ENCODE results near the gene SMYD3.

Gene SMYD3

GRCh38 chr1:245710961-245711903 lies 795.8 kb downstream of the SMYD3 start:
- ChIA-PET POLR2A (no interaction called here), CTCF (no interaction called here)
- Histone ChIP-seq H3K27ac (ENCODE audit: extremely low read depth, low read depth, low read length) (no peak overlapping the region), H3K4me3 (ENCODE audit: low read depth, low read length) (no peak overlapping the region), H3K9me3 (ENCODE audit: control insufficient read depth, insufficient read depth, low read depth, low read length) (no peaks in the 10 kb centered on the region), H3K36me3 (ENCODE audit: control insufficient read depth in 2 of 2, insufficient read depth in 1 of 2, low read length in 2 of 2) (no peaks in the 10 kb centered on the region), H3K4me1 (ENCODE audit: control insufficient read depth, insufficient read depth, low read length) (no peaks in the 10 kb centered on the region)
- TF ChIP-seq ZNF221 (tag by site-specific recombination; IDR thresholded peaks at IDR 0.05; ENCODE audit: borderline replicate concordance) (no peak), ZNF768 (tag by site-specific recombination; IDR thresholded peaks at IDR 0.05) (no peak), ZNF580 (tag by site-specific recombination; IDR thresholded peaks at IDR 0.05) (no peak), SCRT1 (tag by site-specific recombination; IDR thresholded peaks at IDR 0.05; ENCODE audit: borderline replicate concordance) (no peak), ZFP69B (tag by site-specific recombination; IDR thresholded peaks at IDR 0.05) (no peak), ZNF266 (tag by site-specific recombination; IDR thresholded peaks at IDR 0.05; ENCODE audit: low read depth) (no peak), OSR2 (tag by site-specific recombination; IDR thresholded peaks at IDR 0.05) (no peak), KLF16 (tag by site-specific recombination; IDR thresholded peaks at IDR 0.05) (no peak), ZNF521 (tag by site-specific recombination; IDR thresholded peaks at IDR 0.05) (no peak), KLF9 (tag by site-specific recombination; IDR thresholded peaks at IDR 0.05; ENCODE audit: low read depth) (no peak)

- ChIA-PET POLR2A (no interaction called here), CTCF (no interaction called here)
- TF ChIP-seq ZNF501 (tag by site-specific recombination; IDR thresholded peaks at IDR 0.05) (no peak), KLF10 (tag by site-specific recombination; IDR thresholded peaks at IDR 0.05) (no peak), ZFP69B (tag by site-specific recombination; IDR thresholded peaks at IDR 0.05) (no peak)
- no peak overlapping the region for H3K27ac ChIP-seq (ENCODE audit: extremely low read depth, low read depth, low read length)
- no peaks in the 10 kb centered on the region for H3K9me3 ChIP-seq (ENCODE audit: control insufficient read depth, insufficient read depth, low read depth, low read length)
- H3K4me3 ChIP-seq (ENCODE audit: low read depth, low read length), result no peak overlapping the region
- no peaks in the 10 kb centered on the region for H3K36me3 ChIP-seq (ENCODE audit: control insufficient read depth in 2 of 2, insufficient read depth in 1 of 2, low read length in 2 of 2)
- H3K4me1 ChIP-seq (ENCODE audit: control insufficient read depth, insufficient read depth, low read length), result no peaks in the 10 kb centered on the region
These were observed 799.1 kb downstream of the SMYD3 start for GRCh38 chr1:245707941-245708340.

GRCh38 chr1:245704765-245705164 lies 802.3 kb downstream of the SMYD3 start:
- no peak overlapping the region for H3K4me3 ChIP-seq (ENCODE audit: low read depth, low read length)
- no peaks in the 10 kb centered on the region for H3K4me1 ChIP-seq (ENCODE audit: control insufficient read depth, insufficient read depth, low read length)
- no peak overlapping the region for H3K27ac ChIP-seq (ENCODE audit: extremely low read depth, low read depth, low read length)
- ChIA-PET POLR2A (no interaction called here), CTCF (no interaction called here)
- no peak for TF ChIP-seq ZNF16 (tag by site-specific recombination; IDR thresholded peaks at IDR 0.05; ENCODE audit: low read depth)
- no peak for TF ChIP-seq ZBTB1 (tag by site-specific recombination; IDR thresholded peaks at IDR 0.05)
- TF ChIP-seq ZNF513 (tag by site-specific recombination; IDR thresholded peaks at IDR 0.05), result no peak
- TF ChIP-seq TCF7L2 (IDR thresholded peaks at IDR 0.05; ENCODE audit: borderline replicate concordance, low read depth, low read length), result no peak
- TF ChIP-seq ZNF658 (tag by site-specific recombination; IDR thresholded peaks at IDR 0.05), result no peak
- TF ChIP-seq ZNF138 (tag by site-specific recombination; IDR thresholded peaks at IDR 0.05; ENCODE audit: borderline replicate concordance), result no peak
- H3K9me3 ChIP-seq (ENCODE audit: control insufficient read depth, insufficient read depth, low read depth, low read length), result no peaks in the 10 kb centered on the region
- no peaks in the 10 kb centered on the region for H3K36me3 ChIP-seq (ENCODE audit: control insufficient read depth in 2 of 2, insufficient read depth in 1 of 2, low read length in 2 of 2)
